K562 (cell line): Measurements from ENCODE around the gene ZNF236. TPM values are rescaled to one million over a fixed set of nuclear protein-coding genes. Genes with fewer than 3 reads are reported as not detected.

Experiments used
- BRF1 ChIP-seq: IDR thresholded peaks from 3 replicates; pipeline ENCODE4 v1.6.1; 2011; ENCODE audit warnings: borderline replicate concordance, mild to moderate bottlenecking; ENCODE audit not compliant: insufficient read length; ENCODE audit errors: extremely low read depth
- ELK1 ChIP-seq: sonication (generic); formaldehyde crosslinking; IDR thresholded peaks from 2 replicates; pipeline ENCODE4 v1.8.1; 2022; ENCODE audit warnings: missing genetic modification reagents
- HDGF ChIP-seq: fragments of 450-650 bp; IDR thresholded peaks from 2 replicates; pipeline ENCODE4 v1.6.1; 2016
- HINFP ChIP-seq: fragments of 450-650 bp; conservative IDR thresholded peaks from 2 replicates; pipeline ENCODE4 v1.6.1; 2016; ENCODE audit warnings: missing genetic modification characterization, low read depth, mild to moderate bottlenecking, control low read depth, missing compliant biosample characterization
- KLF13 ChIP-seq: fragments of 450-650 bp; IDR thresholded peaks from 2 replicates; pipeline ENCODE4 v1.6.1; 2016; ENCODE audit warnings: missing genetic modification characterization, low read depth, mild to moderate bottlenecking, missing compliant biosample characterization, moderate library complexity, borderline replicate concordance
- NFXL1 ChIP-seq: fragments of 450-650 bp; formaldehyde crosslinking; IDR thresholded peaks from 2 replicates; pipeline ENCODE4 v1.4.0; 2021; ENCODE audit warnings: mild to moderate bottlenecking
- STAT5B ChIP-seq: fragments of 250-450 bp; sonication (Bioruptor Pico); IDR thresholded peaks from 2 replicates; pipeline ENCODE4 v1.8.0; 2021; ENCODE audit warnings: mild to moderate bottlenecking, inconsistent platforms
- TBL1XR1 ChIP-seq, 2 experiments: IDR thresholded peaks; 2 replicates each; pipeline ENCODE4 v1.6.1; 2012; ENCODE audit warnings: improper control_type of control experiment in 2 of 2, low read length in 2 of 2, mild to moderate bottlenecking in 1 of 2
- polyA plus RNA-seq, 8 experiments: library from polyadenylated mRNA; depleted of rRNA in 4 of 8; stranded (reverse) in 5 of 8; unstranded in 3 of 8; fragments of >200 nt; fragmentation: Nextera tagmentation in 2 of 8; fragmentation: Illumina TruSeq in 1 of 8; extraction: Ambion mirVana in 2 of 8; extraction: Trizol in 1 of 8; gene quantifications; 2 replicates each; pipeline versions ENCODE4 v1.2.1 to v1.2.3, GENCODE V29; 2011 to 2014; ENCODE audit warnings: inconsistent platforms in 1 of 8, missing spikeins in 1 of 8
- total RNA-seq, 7 experiments: library from RNA; depleted of rRNA in 6 of 7; stranded (reverse); fragments of >200 nt in 6 of 7; fragmentation: Illumina TruSeq in 2 of 7; extraction: Trizol in 2 of 7; gene quantifications; 2 replicates each; pipeline versions ENCODE4 v1.2.1 to v1.2.3, GENCODE V29; 2011 to 2021; ENCODE audit warnings: low replicate concordance in 1 of 7
- TF ChIP-seq, protein P1 (sequence below): fragments of 450-650 bp; IDR thresholded peaks from 2 replicates; pipeline ENCODE4 v1.6.1; 2017; ENCODE audit warnings: antibody characterized with exemption
- TF ChIP-seq, protein P2 (sequence below): IDR thresholded peaks from 2 replicates; pipeline ENCODE4 v1.6.1; 2014; ENCODE audit warnings: antibody characterized with exemption

ZNF236 gene
- total and polyA plus RNA-seq, 9 of the 15 experiments (the other 6 are each of a cell fraction or from before 2014, with no cell fraction given): 0.35 to 8.7 (median 3.4) TPM

DNA sequence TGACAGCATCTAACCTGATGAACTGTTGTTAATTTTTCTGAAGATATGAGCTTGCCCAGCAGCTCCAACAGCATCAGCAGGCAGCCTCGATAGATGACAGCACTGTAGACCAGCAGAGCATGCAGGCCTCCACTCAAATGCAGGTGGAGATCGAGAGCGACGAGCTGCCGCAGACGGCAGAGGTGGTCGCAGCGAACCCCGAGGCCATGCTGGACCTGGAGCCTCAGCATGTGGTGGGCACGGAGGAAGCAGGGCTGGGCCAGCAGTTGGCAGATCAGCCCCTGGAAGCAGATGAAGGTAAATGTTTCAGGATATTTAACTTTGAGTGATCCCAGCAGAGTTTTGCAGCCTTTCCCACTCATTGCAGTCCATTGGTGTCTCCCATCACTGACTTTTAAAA, 85.9 kb downstream of the ZNF236 start (continued):
- TF ChIP-seq, protein P1, sequence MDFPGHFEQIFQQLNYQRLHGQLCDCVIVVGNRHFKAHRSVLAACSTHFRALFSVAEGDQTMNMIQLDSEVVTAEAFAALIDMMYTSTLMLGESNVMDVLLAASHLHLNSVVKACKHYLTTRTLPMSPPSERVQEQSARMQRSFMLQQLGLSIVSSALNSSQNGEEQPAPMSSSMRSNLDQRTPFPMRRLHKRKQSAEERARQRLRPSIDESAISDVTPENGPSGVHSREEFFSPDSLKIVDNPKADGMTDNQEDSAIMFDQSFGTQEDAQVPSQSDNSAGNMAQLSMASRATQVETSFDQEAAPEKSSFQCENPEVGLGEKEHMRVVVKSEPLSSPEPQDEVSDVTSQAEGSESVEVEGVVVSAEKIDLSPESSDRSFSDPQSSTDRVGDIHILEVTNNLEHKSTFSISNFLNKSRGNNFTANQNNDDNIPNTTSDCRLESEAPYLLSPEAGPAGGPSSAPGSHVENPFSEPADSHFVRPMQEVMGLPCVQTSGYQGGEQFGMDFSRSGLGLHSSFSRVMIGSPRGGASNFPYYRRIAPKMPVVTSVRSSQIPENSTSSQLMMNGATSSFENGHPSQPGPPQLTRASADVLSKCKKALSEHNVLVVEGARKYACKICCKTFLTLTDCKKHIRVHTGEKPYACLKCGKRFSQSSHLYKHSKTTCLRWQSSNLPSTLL: no peak
- TF ChIP-seq NFXL1 (CRISPR knock-in tag) (no peak), STAT5B (CRISPR knock-in tag) (no peak), TBL1XR1 (IDR thresholded peaks at IDR 0.05; ENCODE audit: low read length in 2 of 2) (no peak), BRF1 (no peak), KLF13 (tag) (no peak), HINFP (tag) (no peak), ELK1 (CRISPR knock-in tag) (no peak), HDGF (no peak)
- TF ChIP-seq, protein P2, sequence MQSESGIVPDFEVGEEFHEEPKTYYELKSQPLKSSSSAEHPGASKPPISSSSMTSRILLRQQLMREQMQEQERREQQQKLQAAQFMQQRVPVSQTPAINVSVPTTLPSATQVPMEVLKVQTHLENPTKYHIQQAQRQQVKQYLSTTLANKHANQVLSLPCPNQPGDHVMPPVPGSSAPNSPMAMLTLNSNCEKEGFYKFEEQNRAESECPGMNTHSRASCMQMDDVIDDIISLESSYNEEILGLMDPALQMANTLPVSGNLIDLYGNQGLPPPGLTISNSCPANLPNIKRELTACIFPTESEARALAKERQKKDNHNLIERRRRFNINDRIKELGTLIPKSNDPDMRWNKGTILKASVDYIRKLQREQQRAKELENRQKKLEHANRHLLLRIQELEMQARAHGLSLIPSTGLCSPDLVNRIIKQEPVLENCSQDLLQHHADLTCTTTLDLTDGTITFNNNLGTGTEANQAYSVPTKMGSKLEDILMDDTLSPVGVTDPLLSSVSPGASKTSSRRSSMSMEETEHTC: no peak
